GM12875 (cell line): ENCODE results near the gene TFPT.
"Not testable (repeated sequence)": the region's sequence is repeated elsewhere in the genome, so short reads cannot be mapped to it uniquely, and the experiment has no call there.

Experiments used
- H3K4me3 ChIP-seq: one replicate; pipeline ENCODE4 v1.5.1; 2011; ENCODE audit warnings: low read depth, low read length, control low read depth
- CTCF ChIP-seq: IDR thresholded peaks from 2 replicates; pipeline ENCODE4 v1.5.1; 2011; ENCODE audit warnings: low read depth, mild to moderate bottlenecking, control low read depth, inconsistent platforms, low read length, moderate library complexity, borderline replicate concordance; ENCODE audit not compliant: insufficient read depth

Gene TFPT

GRCh38 chr19:54104998-54105715 is 10.3 kb downstream of the TFPT start:
- TF ChIP-seq CTCF: no peak
- H3K4me3 ChIP-seq: no peak overlapping the region

- peak within 1 kb of the TSS; percentile 95 for H3K4me3 ChIP-seq
- TF ChIP-seq CTCF: no peak
Observed at GRCh38 chr19:54102421-54103169, 12.9 kb downstream of the TFPT start, which contains the start of gene NDUFA3. Gene NDUFA3 (plus strand): TSS chr19:54102855. CDS start chr19:54102879, 24 bp downstream.

GRCh38 chr19:54100561-54100960 is 14.9 kb downstream of the TFPT start, which contains the start of gene OSCAR:
Gene OSCAR (minus strand): TSS chr19:54100803. CDS start chr19:54100792, 11 bp downstream.
- TF ChIP-seq CTCF: no peak
- no peak within 1 kb of the TSS for H3K4me3 ChIP-seq

GRCh38 chr19:54099903-54100255 is 15.6 kb downstream of the TFPT start:
- H3K4me3 ChIP-seq: not testable (repeated sequence)

GRCh38 chr19:54099190-54099902 is 16.1 kb downstream of the TFPT start:
- TF ChIP-seq CTCF: no peak
- no peak overlapping the region for H3K4me3 ChIP-seq

- no peak overlapping the region for H3K4me3 ChIP-seq
- no peak for TF ChIP-seq CTCF
Observed at GRCh38 chr19:54096617-54097106, 18.8 kb downstream of the TFPT start.

GRCh38 chr19:54095859-54096616 is 19.4 kb downstream of the TFPT start:
- H3K4me3 ChIP-seq: not testable (repeated sequence)
